D341Med (cell line): ENCODE results near the gene ZCCHC24.

Experiments used
- DNase-seq: peaks from one replicate; pipeline ENCODE4 v3.0.0; 2012; ENCODE audit warnings: low spot score

ZCCHC24 gene

DNA sequence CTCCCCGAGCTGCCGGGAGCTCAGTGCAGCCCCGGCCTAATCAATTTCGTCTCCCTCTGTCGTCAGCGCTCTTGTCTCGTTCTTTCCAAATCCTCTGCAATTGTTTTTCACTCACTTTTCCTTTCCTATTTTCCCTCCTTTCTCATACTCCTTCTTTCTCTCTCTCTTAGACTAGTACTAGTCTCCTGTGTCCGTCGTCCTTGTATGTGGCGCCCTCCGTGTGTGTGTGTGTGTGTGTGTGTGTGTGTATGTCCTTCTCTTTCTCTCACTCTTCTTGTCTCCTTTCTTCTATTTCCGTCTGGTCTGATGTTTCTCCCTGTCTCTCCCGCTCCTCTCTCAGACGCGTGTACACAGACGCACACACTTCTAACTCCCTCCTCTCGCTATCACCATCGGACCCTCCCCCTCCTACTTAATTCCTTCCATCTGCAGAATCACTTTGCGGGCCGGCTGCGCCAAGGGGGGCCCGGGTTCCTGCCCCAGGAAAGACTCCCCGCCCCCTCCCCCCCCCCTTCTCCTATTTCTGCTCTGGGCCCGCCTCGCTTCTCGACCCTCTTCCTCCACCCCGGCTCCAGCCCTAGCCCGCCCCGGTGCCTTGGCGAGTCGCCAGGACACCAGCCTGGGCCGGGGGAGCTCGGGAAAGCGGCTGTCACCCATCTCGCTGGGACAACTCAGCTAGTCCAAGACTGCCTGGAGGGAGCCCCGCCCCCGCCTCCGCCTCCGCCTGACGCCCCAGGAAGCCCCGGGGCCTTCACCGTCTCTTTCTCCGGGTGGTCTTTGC lies 743 bp upstream of the ZCCHC24 start:
- DNase-seq: peak; percentile 70

DNA sequence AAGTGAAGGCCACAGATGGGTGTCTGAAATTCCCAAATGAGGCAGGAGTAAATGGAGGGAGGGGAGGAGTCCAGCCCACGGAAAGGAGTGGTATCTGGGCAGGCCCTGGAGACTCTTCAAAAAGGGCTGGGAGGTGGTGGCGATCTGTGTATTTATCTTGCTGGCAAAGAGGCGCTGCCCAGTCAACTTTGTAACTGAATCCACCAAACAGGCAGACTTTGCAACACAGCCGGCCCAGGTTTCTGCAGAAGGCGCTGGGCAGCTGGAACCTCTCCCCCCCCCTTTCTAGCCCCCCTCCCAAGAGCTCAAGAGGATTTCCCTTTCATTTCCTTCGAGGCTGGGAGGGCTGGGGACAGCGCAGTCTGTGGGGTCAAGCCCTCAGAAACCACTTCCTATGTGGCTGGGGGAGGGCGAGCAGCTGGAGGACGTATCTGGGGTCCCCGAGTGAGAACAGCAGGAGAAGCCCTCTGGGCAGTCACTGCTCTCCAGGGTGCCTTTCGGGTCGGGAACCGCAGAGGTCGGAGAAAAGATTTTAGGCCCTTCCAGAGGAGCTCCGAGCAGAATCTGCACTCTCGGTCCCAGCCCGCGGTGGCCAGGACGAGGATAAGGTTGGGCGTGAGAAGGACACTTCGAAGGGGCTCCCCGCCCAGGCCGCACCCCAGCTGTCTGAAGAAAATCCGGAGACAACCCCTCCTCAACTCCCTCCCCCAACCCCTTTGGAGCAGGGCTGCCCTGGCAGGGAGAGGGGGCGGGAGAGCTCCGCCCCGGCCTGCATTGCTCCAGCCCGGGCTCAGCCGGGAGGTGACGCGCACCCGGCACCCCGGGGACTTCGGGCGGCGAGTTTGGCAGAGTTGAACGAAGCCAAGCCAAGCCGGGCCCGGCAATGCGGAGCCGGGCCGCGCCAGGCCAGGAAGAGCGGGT lies 965 bp downstream of the ZCCHC24 start:
- peak; percentile 60 for DNase-seq

DNA sequence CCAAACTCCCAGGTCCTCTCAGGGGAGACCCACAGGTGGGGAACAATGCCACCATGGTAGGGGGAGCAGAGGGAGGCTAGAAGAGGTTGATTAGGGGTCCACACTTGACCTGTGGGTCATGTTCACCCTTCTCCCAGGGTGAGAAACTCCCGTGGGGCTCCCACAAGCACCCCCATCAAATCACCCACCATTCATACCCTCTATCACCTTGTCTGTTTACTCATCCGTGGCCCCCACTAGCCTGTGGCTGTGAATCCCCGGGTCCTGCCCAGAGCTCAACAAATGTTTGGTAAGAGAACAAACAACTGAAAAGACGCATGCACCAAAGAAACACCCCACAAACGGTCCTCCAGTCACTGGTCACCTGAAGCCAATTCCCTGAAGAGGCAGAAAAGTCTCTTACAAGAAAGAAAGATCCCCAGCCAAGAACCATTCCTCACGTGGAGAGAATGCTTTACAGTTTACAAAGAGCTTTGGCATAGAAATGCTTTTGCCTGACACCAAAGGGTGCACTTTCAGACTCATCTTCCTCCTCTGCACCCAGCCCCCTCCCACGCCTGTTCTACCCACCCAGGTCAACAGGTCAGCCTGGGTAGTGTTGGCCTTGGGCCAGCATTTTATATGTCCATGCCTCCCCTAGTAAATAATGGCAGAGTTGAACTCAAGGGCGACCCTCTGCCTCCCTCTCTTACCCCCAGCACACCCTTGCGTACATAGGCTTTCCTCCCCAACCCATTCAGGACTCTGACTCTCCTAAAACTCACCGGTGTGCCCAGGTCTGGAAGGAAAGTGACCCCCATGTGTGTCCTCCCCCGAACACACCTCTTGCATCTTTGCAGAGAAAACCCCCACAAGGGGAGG lies 1.9 kb downstream of the ZCCHC24 start:
- no peak for DNase-seq

DNA sequence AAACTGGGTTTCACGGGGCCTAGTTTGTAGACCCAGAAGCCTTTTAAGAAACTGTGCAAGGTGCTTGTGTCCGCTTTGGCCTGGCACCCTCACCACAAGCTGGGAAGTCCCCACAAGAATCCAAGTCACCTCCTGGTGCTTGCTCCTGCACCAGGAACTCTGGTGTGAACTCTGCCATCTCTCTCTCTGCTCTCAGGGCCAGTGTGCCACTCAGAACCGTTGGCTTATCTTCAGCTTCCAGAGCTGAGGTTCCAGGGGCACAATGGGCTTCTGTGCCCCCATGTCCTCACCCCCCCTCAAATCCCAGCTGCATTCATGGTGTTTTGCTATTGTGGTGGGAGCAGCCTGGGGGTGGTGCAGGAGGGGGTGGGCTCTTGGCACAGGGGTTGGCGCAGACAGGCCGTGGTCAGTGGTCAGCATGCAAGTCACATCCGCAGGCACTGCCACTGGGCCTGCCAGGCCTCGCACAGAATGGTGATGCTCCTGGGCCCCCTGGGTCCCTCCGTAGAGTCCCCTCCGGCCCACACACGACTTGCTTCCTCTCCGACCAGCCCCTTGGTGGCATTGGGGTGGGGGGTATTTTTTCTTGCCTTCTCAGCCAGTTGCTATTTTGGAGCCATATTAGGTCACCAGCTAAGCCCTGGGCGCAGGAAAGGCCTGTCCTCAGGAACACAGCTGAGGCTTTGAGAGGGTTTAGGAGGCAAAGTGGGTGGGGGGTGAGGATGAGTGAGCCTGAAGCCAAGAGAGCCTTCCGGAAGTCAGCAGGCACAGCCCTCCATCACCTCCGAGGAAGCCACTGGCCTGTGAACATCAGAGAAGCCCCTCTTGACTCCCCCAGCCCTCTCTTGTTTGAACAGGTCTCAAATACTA lies 3.0 kb downstream of the ZCCHC24 start:
- DNase-seq: no peak

DNA sequence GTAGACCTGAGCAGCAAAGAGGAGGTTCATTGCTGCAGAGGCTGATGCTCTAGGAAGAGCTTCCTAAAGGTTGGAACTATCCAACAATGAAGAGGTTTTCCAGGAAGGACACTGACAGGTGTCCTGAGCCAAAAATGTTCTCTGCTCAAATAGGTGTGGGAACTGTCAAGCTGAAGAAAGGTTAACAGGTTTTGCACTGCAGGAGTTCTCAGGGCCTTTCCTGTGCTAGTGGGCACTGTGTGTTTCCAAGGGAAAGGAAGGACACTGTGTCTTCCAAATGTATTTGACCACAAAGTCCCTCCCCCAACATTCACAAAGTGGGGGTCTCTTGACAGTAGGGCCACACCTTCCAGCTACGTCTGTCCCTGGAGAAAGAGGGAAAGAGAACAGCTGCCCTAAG lies 4.0 kb downstream of the ZCCHC24 start:
- DNase-seq: no peak

DNA sequence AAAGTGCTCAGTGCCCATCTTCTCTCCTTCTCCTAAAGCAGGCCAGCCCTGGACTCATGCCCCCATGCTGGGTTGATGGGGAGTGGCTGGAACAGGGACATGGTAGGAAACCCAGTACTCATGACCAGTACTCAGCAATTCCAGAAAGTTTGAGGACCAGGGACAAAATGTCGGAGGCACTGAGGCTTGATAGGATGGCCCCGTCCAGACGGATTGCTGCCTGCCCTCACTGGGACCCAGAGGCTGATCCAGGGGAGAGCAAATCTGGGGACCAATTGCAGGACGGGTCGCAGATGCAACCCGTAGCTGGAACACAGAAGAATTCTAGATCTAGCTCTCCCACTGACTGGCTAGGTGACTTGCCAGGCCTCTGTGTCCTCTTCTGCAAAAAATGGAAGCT lies 5.1 kb downstream of the ZCCHC24 start:
- DNase-seq: no peak

DNA sequence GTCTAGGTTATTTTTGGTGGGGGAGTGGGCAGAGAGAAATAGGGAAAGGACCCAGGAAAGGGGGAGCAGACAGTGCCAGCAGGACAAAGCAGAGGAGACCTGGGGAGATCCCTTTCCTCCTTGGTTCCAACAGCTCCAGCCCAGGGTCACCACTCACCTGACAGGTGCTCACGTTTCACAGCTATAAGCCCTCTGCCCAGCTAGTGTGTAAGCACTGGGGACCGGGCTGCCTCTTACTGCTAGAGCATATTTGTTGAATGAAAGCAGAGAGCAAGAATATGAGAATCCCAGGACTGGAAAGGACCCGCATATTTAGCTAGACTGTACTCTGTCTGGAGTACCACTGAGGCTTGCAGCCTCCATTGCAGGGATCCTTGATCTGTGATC lies 6.7 kb downstream of the ZCCHC24 start:
- DNase-seq: no peak

DNA sequence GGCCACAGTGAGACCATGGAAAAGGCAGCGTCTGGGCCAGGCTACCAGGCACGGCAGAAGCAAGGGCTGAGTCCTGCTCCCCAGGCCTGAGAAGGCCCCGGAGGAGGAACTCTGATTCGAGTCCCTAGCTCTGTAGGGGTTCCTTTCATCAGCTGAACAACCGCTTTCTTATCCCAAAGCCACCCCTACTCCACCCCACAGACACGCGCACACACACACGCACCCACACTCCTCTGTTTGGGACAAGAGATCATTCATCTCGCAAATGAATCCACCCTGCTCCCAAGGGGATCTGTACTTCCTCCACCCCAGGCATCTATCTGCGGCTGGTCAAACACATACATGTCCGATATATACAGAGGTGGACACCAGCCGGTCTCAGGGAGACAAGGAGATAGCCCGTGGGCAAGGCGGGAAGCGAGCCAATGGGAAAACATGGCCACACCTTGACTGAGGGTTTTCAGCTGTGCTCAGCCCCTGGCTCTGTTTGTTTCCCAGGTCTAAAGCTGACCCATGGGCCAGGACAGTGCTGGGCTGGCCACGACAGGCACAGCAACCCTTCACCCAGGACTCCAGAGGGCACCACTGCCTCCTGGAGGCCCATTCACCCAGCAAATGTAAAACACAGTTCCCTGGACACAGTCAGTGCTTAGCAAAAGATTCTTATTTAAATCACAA lies 7.3 kb downstream of the ZCCHC24 start:
- no peak for DNase-seq

DNA sequence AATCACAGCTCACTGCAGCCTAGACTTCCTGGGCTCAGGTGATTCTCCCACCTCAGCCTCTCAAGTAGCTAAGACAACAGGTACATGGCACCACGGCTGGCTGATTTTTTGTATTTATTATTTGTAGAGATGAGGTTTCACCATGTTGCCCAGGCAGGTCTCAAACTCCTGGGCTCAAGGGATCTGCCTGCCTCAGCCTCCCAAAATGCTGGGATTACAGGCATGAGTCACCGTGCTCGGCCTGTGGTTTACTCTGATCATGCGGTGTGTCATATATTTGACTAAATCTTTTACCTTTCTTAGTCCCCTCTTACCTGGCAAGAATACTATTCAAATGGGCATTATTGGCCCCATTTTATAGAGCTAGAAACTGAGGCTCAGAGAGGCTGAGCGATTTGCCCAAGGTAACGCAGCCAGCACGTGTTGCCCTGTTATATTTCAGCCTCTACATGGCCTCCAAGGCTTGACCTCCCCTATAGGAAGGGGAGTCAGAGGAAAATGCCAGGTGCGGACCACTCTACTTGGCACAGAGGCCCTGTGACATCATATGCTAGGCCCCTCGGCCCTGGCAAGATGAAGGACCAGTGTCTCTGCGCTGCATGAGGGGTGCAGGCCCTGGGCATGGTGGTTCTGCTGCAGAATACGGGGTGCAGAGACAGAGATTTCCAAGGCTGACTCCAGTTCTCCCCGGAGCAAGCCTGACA lies 8.2 kb downstream of the ZCCHC24 start:
- DNase-seq: no peak

DNA sequence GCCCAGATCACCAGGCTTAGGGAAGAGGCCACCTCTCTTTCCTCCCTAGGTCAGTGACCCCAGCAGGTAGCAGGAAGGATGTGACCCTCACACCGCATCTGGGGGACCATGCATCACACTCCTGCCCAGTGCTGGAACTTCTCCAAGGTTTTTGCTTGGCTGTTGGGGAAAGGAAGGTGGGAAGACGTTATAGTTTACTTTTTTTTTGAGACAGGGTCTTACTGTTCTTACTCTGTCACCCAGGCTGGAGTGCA lies 8.6 kb downstream of the ZCCHC24 start:
- no peak for DNase-seq

DNA sequence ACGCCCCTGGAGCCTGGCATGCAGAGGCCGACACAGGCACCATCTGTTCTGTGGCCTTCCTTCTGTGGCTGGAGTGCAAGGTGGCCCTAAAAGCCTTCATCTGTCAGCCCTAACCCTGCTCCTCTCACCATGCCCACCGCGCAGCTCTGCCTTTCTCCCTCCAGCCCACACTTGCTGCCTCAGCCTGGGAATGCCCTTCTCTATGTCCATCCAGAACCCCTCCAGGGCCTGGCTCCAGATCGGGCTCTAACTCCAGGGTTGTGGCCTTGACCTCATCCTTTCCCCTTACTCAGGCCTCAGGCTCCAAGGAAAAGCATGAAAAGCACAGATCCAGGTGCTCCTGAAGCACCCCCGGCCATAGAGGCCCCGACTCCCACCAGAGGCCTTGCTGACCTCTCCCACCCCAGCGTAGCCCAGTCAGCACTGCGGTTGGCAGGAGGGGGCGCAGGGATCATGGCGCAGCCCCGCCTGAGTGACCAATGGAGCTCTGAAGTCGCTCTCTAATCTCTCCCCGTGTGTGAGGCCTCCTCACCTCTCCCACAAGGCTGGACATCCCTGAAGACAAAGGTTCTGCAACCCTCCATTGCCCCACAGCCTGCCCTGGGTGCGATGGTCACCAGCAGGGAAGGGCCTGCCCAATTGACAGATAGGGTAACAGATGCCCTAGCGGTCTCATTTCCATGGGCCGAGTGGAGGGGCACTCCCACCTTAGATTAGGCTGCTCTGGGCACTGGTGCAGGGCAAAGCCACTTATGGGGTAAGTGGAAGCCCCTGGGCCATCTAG lies 9.2 kb downstream of the ZCCHC24 start:
- DNase-seq: no peak

DNA sequence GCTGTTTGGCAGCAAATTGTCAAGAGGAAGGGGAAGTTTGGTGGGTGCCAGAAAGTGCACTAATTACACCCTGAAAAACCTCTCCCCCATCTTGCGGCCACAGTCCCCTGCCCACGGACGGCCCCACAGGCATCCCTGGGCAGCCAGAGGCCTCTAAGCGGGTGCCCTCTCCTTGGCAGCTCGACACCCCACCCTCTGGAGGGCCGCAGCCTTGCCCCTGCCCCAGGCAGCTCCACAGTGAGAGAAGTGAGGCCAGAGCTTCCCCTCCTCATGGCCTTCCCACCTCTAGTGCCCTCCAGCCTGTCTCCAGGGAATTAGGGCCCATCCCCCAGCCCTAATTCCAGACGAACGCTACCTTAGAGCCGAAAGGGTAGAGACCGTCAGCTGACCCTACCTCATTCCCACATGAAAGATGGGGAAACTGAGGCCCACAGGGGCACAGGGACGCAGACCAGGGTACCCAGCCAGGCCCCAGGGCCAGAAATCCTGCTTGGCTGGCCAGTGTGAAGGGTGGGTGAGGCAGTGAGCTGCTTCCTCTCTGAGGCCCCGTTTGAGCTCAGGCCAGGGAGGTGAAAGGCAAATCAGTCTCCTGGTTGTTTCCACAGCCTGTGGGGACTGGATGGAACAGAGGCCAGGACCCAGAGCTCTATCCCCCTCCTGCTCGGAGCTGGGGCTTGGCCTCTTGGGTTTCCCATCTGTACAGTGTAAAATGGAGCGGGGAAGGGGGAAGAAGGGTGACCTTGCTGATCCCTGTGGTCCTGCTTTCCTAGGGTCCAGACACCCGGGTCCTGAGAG lies 10.0 kb downstream of the ZCCHC24 start:
- DNase-seq: no peak

DNA sequence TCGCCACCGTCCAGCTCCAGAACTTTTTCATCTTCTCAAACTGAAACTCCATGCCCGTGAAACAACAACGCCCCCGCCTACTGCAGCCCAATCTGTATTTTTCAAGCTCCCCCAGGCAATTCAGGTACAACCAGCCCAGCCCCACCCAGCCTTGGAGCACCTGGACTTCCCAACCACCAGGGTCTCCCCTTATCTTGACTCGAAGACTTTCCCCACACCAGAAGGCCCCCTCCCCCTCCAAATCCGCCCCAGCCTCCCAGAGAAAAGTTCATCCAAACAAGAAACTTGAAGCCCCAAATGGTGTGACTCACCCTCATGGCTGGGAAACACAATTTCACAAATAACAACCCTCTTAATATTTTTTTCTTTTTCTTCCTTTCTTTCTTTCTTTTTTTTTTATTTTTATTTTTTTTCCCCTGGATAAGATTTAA lies 10.6 kb downstream of the ZCCHC24 start:
- no peak for DNase-seq

DNA sequence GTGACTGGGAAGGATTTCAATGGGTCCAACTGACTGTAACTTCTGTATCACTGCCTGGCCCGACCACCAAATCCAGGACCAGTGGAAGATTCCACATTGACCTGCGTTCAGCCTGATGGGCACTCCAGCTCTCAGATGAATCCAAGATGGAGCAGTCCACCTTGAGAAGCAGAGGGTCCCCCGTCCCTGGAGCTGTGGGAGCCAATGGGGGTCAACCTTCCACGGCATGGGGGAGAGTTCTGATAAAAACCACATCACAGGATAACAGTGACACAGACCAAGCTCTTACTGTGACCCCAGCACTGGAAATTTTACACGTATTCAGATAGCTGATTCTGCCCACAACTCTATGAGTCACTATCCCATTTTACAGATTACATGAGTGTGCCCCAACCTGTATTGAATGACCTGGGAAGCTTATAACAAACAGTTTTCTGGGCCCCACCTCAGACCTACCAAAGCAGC lies 11.2 kb downstream of the ZCCHC24 start:
- no peak for DNase-seq

DNA sequence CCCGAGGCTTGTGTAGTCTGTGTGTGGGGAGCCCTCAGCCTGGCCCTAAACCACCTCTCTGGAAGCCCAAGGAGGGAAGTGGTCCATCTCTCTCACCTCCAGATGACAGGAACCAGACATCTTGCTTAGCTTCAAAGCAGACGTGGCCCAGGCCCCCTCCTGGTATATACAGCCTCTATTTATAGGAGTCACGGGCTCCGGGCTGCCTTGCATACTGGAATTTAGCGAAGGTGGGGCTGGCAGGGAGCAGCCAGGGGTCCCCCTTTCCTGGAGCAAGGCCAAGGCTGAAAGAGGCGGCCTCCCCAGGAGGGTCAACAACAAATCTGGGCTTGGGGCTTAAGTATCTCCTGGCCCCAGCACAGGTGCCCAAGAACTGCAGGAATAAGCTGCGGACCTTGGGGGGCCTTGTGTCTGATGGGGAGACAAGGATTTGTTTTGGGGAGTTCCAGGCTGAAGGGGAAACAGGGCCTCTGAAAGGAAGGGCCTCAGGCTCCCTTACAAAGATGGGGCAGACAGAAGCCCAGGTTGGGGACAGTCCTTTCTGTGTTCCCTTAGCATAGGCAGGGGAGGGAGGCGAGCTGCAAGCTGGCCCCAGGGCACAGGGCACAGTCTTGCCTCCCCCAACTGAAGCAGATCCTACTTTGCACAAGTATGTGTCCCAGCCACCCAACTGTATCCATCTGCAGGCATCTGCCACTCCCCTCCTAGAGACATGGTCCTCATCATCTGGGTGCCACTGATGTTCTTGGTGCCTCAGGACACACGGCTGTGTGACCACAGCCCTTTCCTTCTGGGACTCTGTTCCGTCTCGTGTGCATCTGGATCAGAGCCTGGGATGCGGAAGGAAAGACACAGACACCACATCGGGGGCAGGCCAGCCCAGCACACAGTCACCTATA lies 11.9 kb downstream of the ZCCHC24 start:
- no peak for DNase-seq

DNA sequence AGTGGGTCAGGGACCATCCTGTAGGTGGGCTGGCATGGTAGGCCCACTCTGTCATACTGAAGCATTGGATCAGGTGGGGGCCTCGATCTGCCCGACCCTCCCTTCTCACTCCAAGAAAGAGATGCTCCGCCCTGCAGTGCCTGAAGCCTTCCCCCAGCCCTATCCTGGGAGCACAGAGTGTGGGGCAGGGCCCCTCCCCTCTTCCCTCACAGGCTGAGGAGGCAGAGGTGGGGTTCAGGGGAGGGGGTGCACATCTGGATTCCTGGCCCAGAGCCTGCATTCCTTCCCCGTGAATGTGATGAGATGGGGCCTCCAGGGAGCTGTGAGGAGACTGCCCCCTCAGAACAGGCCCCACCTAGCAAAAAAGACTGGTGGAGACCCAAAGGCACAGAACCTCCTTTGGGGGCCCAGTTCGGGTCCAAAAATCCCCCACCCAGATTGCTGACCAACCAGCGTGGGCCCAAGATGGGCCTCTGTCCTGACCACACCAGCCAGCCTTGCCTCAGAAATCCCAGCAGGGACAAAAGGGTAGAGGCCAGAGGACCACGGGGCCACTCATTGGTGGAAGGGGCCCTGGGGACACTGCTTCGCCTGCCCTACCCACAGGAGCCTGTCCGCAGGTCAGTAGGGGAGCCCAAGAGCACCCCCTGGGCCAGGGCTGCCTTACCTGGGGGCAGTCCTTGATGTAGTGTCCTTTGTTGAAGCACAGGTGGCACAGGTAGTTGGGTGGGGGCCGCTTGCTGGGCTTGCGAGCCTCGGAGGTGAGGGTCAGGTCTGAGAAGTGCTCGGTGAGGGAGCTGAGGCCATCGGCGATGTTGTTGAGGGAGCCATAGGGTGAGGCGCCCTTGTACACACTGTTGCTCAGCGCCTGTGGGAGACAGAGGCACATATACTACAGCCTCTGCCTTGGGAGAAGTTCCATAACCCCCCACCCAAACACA lies 13.3 kb downstream of the ZCCHC24 start:
- DNase-seq: no peak
